Measurements from ENCODE around the gene SLC9A8. TPM values are rescaled to one million over a fixed set of nuclear protein-coding genes. Genes with fewer than 3 reads are reported as not detected.

SLC9A8 gene
- total RNA-seq, 1 experiment from 2014 or later, result 6.5 TPM

- Mint-ChIP-seq H3K4me1 (no peaks in the 10 kb centered on the region), H3K4me3 (no peak overlapping the region), H3K36me3 (no peaks in the 10 kb centered on the region), H3K27ac (no peak overlapping the region), H3K27me3 (ENCODE audit: low read depth) (no peaks in the 10 kb centered on the region), H3K9me3 (no peaks in the 10 kb centered on the region)
- no peak for DNase-seq (ENCODE audit: low spot score)
- CTCF ChIA-PET, result no interaction called here
- ATAC-seq, result no peak
- TF ChIP-seq JAZF1 (CRISPR knock-in tag; IDR thresholded peaks at IDR 0.05) (no peak), GRHL2 (CRISPR knock-in tag; IDR thresholded peaks at IDR 0.05; ENCODE audit: insufficient replicate concordance, severe bottlenecking) (no peak), ARID4B (CRISPR knock-in tag; IDR thresholded peaks at IDR 0.05; ENCODE audit: borderline replicate concordance) (no peak), ZNF219 (CRISPR knock-in tag; IDR thresholded peaks at IDR 0.05; ENCODE audit: borderline replicate concordance) (no peak), NFATC4 (CRISPR knock-in tag; IDR thresholded peaks at IDR 0.05) (no peak), NR2C2 (CRISPR knock-in tag; IDR thresholded peaks at IDR 0.05) (no peak), TP53 (CRISPR knock-in tag; IDR thresholded peaks at IDR 0.05) (no peak), ZNF263 (CRISPR knock-in tag; IDR thresholded peaks at IDR 0.05; ENCODE audit: low read depth) (no peak), MXD4 (CRISPR knock-in tag; IDR thresholded peaks at IDR 0.05; ENCODE audit: borderline replicate concordance) (no peak), PRRX2 (CRISPR knock-in tag; IDR thresholded peaks at IDR 0.05) (no peak), ZNF425 (CRISPR knock-in tag; conservative IDR thresholded peaks at IDR 0.05) (no peak), NR3C1 (CRISPR knock-in tag; conservative IDR thresholded peaks at IDR 0.05; ENCODE audit: low read depth) (no peak), USF1 (CRISPR knock-in tag; IDR thresholded peaks at IDR 0.05) (no peak), E2F5 (CRISPR knock-in tag; IDR thresholded peaks at IDR 0.05) (no peak), ZNF512 (CRISPR knock-in tag; IDR thresholded peaks at IDR 0.05; ENCODE audit: borderline replicate concordance) (no peak)
- TF ChIP-seq, protein P1, sequence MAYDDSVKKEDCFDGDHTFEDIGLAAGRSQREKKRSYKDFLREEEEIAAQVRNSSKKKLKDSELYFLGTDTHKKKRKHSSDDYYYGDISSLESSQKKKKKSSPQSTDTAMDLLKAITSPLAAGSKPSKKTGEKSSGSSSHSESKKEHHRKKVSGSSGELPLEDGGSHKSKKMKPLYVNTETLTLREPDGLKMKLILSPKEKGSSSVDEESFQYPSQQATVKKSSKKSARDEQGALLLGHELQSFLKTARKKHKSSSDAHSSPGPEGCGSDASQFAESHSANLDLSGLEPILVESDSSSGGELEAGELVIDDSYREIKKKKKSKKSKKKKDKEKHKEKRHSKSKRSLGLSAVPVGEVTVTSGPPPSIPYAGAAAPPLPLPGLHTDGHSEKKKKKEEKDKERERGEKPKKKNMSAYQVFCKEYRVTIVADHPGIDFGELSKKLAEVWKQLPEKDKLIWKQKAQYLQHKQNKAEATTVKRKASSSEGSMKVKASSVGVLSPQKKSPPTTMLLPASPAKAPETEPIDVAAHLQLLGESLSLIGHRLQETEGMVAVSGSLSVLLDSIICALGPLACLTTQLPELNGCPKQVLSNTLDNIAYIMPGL (CRISPR knock-in tag; IDR thresholded peaks at IDR 0.05), result no peak
- TF ChIP-seq, protein P2, sequence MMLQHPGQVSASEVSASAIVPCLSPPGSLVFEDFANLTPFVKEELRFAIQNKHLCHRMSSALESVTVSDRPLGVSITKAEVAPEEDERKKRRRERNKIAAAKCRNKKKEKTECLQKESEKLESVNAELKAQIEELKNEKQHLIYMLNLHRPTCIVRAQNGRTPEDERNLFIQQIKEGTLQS (CRISPR knock-in tag; conservative IDR thresholded peaks at IDR 0.05), result no peak
- POLR2A ChIA-PET, result no interaction called here
These were observed 9.2 kb upstream of the SLC9A8 start for GRCh38 chr20:49803418-49803817.
